Activated CD4-positive, CD25-positive, alpha-beta regulatory T cell (primary cell): ENCODE measurements around the gene GNAQ.
"Not testable (repeated sequence)": the region's sequence is repeated elsewhere in the genome, so short reads cannot be mapped to it uniquely, and the experiment has no call there.

Source experiments
- DNase-seq, 4 experiments: peaks; one replicate each; lab custom pipeline; 2025; lab: John Stamatoyannopoulos, UW

Gene GNAQ

DNA sequence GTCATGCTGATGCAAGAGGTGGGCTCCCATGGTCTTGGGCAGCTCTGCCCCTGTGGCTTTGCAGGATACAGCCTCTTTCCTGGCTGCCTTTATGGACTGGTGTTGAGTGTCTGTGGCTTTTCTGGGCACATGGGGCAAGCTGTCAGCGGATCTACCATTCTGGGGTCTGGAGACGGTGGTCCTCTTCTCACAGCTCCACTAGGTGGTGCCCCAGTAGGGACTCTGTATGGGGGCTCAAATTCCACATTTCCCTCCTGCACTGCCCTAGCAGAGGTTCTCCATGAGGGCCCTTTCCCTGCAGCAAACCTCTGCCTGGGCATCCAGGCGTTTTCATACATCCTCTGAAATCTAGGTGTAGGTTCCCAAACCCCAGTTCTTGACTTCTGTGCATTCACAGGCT, 340.9 kb downstream of the GNAQ start:
- DNase-seq = not testable (repeated sequence)

GRCh38 chr9:77690119-77690518, 341.5 kb downstream of the GNAQ start:
- not testable (repeated sequence) for DNase-seq

DNA sequence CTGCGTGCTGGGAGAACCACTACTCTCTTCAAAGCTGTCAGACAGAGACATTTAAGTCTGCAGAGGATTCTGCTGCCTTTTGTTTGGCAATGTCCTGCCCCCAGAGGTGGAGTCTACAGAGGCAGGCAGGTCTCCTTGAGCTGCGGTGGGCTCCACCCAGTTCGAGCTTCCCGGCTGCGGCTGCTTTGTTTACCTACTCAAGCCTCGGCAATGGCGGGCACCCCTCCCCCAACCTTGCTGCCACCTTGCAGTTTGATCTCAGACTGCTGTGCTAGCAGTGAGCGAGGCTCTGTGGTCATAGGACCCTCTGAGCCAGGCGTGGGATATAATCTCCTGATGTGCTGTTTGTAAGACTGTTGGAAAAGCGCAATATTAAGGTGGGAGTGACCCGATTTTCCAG, 343.9 kb downstream of the GNAQ start:
- DNase-seq = not testable (repeated sequence)

DNA sequence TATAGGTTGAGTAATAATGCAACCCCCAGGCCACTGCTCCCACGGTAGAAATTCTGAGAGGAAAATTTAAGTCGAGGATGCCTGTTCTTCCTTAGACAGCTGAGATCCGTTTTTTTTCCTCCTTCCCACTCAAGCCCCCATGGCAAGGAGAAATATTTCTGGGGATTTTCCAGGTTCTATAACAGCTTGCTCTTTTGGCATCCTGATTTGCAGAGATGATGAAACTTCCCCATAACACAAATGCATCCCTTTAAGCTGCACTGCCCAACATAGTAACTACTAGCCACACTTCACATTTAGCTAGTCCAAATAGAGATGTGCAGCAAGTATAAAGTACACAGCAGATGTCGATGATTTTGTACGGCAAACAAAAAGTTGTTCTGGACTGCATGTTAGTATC, 351.0 kb downstream of the GNAQ start:
- no peak for DNase-seq

DNA sequence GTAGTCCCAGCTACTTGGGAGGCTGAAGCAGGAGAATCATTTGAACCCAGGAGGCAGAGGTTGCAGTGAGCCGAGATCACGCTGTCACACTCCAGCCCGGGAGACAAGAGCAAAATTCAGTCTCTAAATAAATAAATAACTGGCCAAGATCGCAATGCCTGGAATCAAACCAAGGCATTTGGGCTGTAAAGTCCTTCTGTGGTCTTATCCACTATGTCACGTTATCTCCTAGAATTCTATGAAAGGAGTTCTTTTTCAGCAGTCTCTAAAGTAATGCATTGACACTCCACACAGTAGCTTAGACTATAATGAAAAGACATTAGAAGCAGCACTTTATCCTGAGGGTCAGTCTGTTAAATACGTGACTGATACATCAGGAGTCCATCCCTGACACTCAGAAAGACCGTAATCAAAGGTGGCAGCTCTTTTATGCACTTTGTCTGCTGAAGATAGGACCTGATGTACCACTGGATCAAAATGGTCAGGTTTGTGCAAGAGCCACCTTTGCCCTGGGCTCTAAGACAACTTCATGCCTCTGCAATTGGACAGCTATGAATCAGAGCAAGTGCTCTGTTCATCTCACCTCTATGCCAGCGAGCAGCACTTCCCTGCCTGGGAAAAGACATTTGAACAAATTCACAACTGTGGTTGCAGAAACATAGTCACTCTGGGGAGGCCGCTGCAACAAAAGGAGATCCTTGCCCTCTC, 351.8 kb downstream of the GNAQ start:
- DNase-seq = no peak

GRCh38 chr9:77679088-77679487, 352.5 kb downstream of the GNAQ start:
- DNase-seq = no peak

- no peak for DNase-seq
Observed at GRCh38 chr9:77677957-77678535, 353.6 kb downstream of the GNAQ start.

GRCh38 chr9:77677397-77677796, 354.2 kb downstream of the GNAQ start:
- DNase-seq = no peak

- no peak for DNase-seq
Observed at GRCh38 chr9:77673941-77674791, 357.4 kb downstream of the GNAQ start.

DNA sequence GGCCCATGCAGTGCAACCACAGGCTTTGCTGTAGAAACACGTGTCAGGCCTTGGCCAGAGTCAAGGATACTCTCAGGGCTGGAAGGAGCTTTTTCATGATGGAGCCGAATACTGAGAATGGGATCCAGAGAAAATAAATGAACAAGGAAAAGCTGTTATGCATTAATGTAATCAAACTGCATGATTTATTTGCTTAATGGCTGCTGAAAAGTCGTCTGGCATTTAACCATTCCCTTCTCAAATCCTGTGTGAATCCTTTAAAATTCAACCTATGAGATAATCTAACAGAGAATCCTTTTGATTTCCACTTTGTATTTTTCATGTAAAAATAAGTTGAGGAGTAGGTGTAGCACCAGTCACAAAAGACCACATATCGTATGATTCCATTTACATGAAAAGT, 359.4 kb downstream of the GNAQ start:
- no peak for DNase-seq

GRCh38 chr9:77667151-77667550, 364.5 kb downstream of the GNAQ start:
- no peak for DNase-seq
